Activated naive CD8-positive, alpha-beta T cell treated with anti-CD3 and anti-CD28 coated beads, Interleukin-2, amount 50 U/mL, for 16 hours (primary cell): Measurements from ENCODE around the gene KCNA2.

ENCODE experiments used
- DNase-seq: peaks from one replicate; pipeline ENCODE4 v3.0.0-alpha.2; 2020; ENCODE audit warnings: low read depth, low spot score

The KCNA2 gene

GRCh38 chr1:110602466-110602865, 3.7 kb downstream of the KCNA2 start:
- no peak for DNase-seq

- DNase-seq, result no peak
These were observed 4.8 kb downstream of the KCNA2 start for GRCh38 chr1:110601332-110601731.

GRCh38 chr1:110600716-110601115, 5.4 kb downstream of the KCNA2 start:
- DNase-seq, result no peak

GRCh38 chr1:110597966-110598365, 8.2 kb downstream of the KCNA2 start:
- no peak for DNase-seq

- no peak for DNase-seq
These were observed 9.8 kb downstream of the KCNA2 start for GRCh38 chr1:110596312-110596711.

- DNase-seq, result no peak
These were observed 10.8 kb downstream of the KCNA2 start for GRCh38 chr1:110595353-110595710.

- no peak for DNase-seq
These were observed 11.5 kb downstream of the KCNA2 start for GRCh38 chr1:110594456-110595352.

GRCh38 chr1:110593902-110594301, 12.3 kb downstream of the KCNA2 start:
- no peak for DNase-seq

GRCh38 chr1:110591956-110592355, 14.2 kb downstream of the KCNA2 start:
- DNase-seq, result no peak

GRCh38 chr1:110588991-110589390, 17.2 kb downstream of the KCNA2 start:
- DNase-seq, result no peak

GRCh38 chr1:110588486-110588885, 17.7 kb downstream of the KCNA2 start:
- DNase-seq, result no peak

- no peak for DNase-seq
These were observed 18.3 kb downstream of the KCNA2 start for GRCh38 chr1:110587906-110588305.

- no peak for DNase-seq
These were observed 20.7 kb downstream of the KCNA2 start for GRCh38 chr1:110585481-110585880.

GRCh38 chr1:110584045-110584444, 22.1 kb downstream of the KCNA2 start:
- DNase-seq, result no peak

- no peak for DNase-seq
These were observed 22.7 kb downstream of the KCNA2 start for GRCh38 chr1:110583505-110583904.

GRCh38 chr1:110582378-110582777, 23.8 kb downstream of the KCNA2 start:
- DNase-seq, result no peak

GRCh38 chr1:110581682-110582145, 24.4 kb downstream of the KCNA2 start:
- DNase-seq, result no peak

GRCh38 chr1:110580244-110580643, 25.9 kb downstream of the KCNA2 start:
- no peak for DNase-seq

- no peak for DNase-seq
These were observed 26.7 kb downstream of the KCNA2 start for GRCh38 chr1:110579460-110579859.

GRCh38 chr1:110576441-110576840, 29.7 kb downstream of the KCNA2 start:
- no peak for DNase-seq

- no peak for DNase-seq
These were observed 32.8 kb downstream of the KCNA2 start for GRCh38 chr1:110573314-110573713.

GRCh38 chr1:110572751-110573150, 33.4 kb downstream of the KCNA2 start:
- no peak for DNase-seq

GRCh38 chr1:110570901-110571300, 35.3 kb downstream of the KCNA2 start:
- DNase-seq, result no peak

GRCh38 chr1:110570307-110570706, 35.9 kb downstream of the KCNA2 start:
- no peak for DNase-seq
